Activated CD4-positive, alpha-beta T cell treated with anti-CD3 and anti-CD28 coated beads, Interleukin-2, amount 50 U/mL, for 1 hour (primary cell): Measurements from ENCODE around the gene PEX5L.
A peak's percentile ranks its signal among the peaks of the same experiment; 100 is the strongest.

Experiments
- DNase-seq: peaks from one replicate; pipeline ENCODE4 v3.0.0-alpha.2; 2020

PEX5L gene

GRCh38 chr3:179955286-179955685 is 81.5 kb downstream of the PEX5L start:
- DNase-seq: no peak

- DNase-seq: no peak
These were observed 82.5 kb downstream of the PEX5L start for GRCh38 chr3:179953993-179954870.

GRCh38 chr3:179950840-179951239 is 85.9 kb downstream of the PEX5L start:
- DNase-seq: no peak

- DNase-seq: no peak
These were observed 86.9 kb downstream of the PEX5L start for GRCh38 chr3:179949869-179950268.

- no peak for DNase-seq
These were observed 87.3 kb downstream of the PEX5L start for GRCh38 chr3:179949412-179949811.

GRCh38 chr3:179948740-179949139 is 88.0 kb downstream of the PEX5L start:
- no peak for DNase-seq

GRCh38 chr3:179945569-179945968 is 91.2 kb downstream of the PEX5L start:
- no peak for DNase-seq

GRCh38 chr3:179943117-179943880 is 93.4 kb downstream of the PEX5L start:
- DNase-seq: no peak

GRCh38 chr3:179942553-179943075 is 94.1 kb downstream of the PEX5L start:
- no peak for DNase-seq

- no peak for DNase-seq
These were observed 101.0 kb downstream of the PEX5L start for GRCh38 chr3:179935710-179936109.

GRCh38 chr3:179933914-179934313 is 102.8 kb downstream of the PEX5L start:
- DNase-seq: no peak

- DNase-seq: no peak
These were observed 103.7 kb downstream of the PEX5L start for GRCh38 chr3:179933080-179933479.

- DNase-seq: no peak
These were observed 104.1 kb downstream of the PEX5L start for GRCh38 chr3:179932674-179933073.

GRCh38 chr3:179929091-179929529 is 107.6 kb downstream of the PEX5L start:
- DNase-seq: peak; percentile 38

- no peak for DNase-seq
These were observed 109.5 kb downstream of the PEX5L start for GRCh38 chr3:179927191-179927590.

- DNase-seq: no peak
These were observed 114.8 kb downstream of the PEX5L start for GRCh38 chr3:179921951-179922350.

- no peak for DNase-seq
These were observed 115.2 kb downstream of the PEX5L start for GRCh38 chr3:179921500-179921899.

GRCh38 chr3:179907784-179908482 is 128.8 kb downstream of the PEX5L start:
- DNase-seq: no peak

GRCh38 chr3:179902061-179902460 is 134.7 kb downstream of the PEX5L start:
- no peak for DNase-seq

GRCh38 chr3:179898024-179898423 is 138.7 kb downstream of the PEX5L start:
- DNase-seq: no peak

- no peak for DNase-seq
These were observed 139.5 kb downstream of the PEX5L start for GRCh38 chr3:179897231-179897630.

- DNase-seq: no peak
These were observed 140.2 kb downstream of the PEX5L start for GRCh38 chr3:179896507-179896906.

- no peak for DNase-seq
These were observed 141.4 kb downstream of the PEX5L start for GRCh38 chr3:179895330-179895729.
